DMS53 (cell line): ENCODE data around the gene TTLL4.
"Not testable (repeated sequence)": the region's sequence is repeated elsewhere in the genome, so short reads cannot be mapped to it uniquely, and the experiment has no call there.

Source experiments
- DNase-seq: peaks from one replicate; lab custom pipeline; 2025; lab: John Stamatoyannopoulos, UW

TTLL4 gene

GRCh38 chr2:218745559-218746469 is 35.2 kb downstream of the TTLL4 start:
- DNase-seq: no peak

- no peak for DNase-seq
Observed at GRCh38 chr2:218746470-218746795, 35.8 kb downstream of the TTLL4 start.

- no peak for DNase-seq
Observed at GRCh38 chr2:218746960-218747359, 36.3 kb downstream of the TTLL4 start.

- no peak for DNase-seq
Observed at GRCh38 chr2:218748741-218749441, 38.3 kb downstream of the TTLL4 start.

- no peak for DNase-seq
Observed at GRCh38 chr2:218754201-218754600, 43.6 kb downstream of the TTLL4 start.

- DNase-seq: no peak
Observed at GRCh38 chr2:218754781-218755180, 44.1 kb downstream of the TTLL4 start.

GRCh38 chr2:218755198-218755566 is 44.5 kb downstream of the TTLL4 start:
- DNase-seq: peak; percentile 6

GRCh38 chr2:218755567-218756404 is 45.2 kb downstream of the TTLL4 start:
- DNase-seq: no peak

GRCh38 chr2:218756599-218757377 is 46.2 kb downstream of the TTLL4 start:
- DNase-seq: no peak

- no peak for DNase-seq
Observed at GRCh38 chr2:218761795-218762194, 51.2 kb downstream of the TTLL4 start.

GRCh38 chr2:218772759-218773158 is 62.1 kb downstream of the TTLL4 start:
- not testable (repeated sequence) for DNase-seq

GRCh38 chr2:218773881-218774280 is 63.2 kb downstream of the TTLL4 start:
- DNase-seq: no peak

GRCh38 chr2:218776488-218776887 is 65.9 kb downstream of the TTLL4 start:
- DNase-seq: no peak

- DNase-seq: peak; percentile 10
Observed at GRCh38 chr2:218777276-218777990, 66.8 kb downstream of the TTLL4 start.

GRCh38 chr2:218780046-218780445 is 69.4 kb downstream of the TTLL4 start:
- DNase-seq: no peak

- peak; percentile 19 for DNase-seq
Observed at GRCh38 chr2:218780851-218781690, 70.4 kb downstream of the TTLL4 start.

- DNase-seq: peak; percentile 69
Observed at GRCh38 chr2:218781691-218782527, 71.3 kb downstream of the TTLL4 start, which contains the start of gene CYP27A1. TSS of gene CYP27A1 (plus strand) at chr2:218782147. CDS start at chr2:218782183, 36 bp downstream.

- no peak for DNase-seq
Observed at GRCh38 chr2:218782528-218782844, 71.9 kb downstream of the TTLL4 start.

- DNase-seq: no peak
Observed at GRCh38 chr2:218783688-218784087, 73.1 kb downstream of the TTLL4 start.
